GM12878 (cell line): ENCODE data around the gene DOCK1. TPM values are rescaled to one million over a fixed set of nuclear protein-coding genes. Genes with fewer than 3 reads are reported as not detected.

Experiments
- ATAC-seq: fragments of 200-7000 bp; cut with Tn5 transposase; 3 replicates; pipeline ENCODE4 v1.9.1; 2020; ENCODE audit warnings: mild to moderate bottlenecking, moderate library complexity
- BruUV-seq: library from RNA; stranded (reverse); fragments of 400-500 nt; replicated peaks from 2 replicates; lab custom pipeline; 2021; lab: Mats Ljungman, UMichigan
- CTCF ChIA-PET: fragments of 300-600 bp; sonication (Branson Sonifier 250); formaldehyde crosslinking; extraction: SDS; loops from one replicate; lab custom pipeline; 2021; ENCODE audit warnings: inconsistent platforms; lab: Yijun Ruan, JAX
- POLR2A ChIA-PET: fragments of 350-600 bp; formaldehyde crosslinking; extraction: SDS; loops from one replicate; lab custom pipeline; 2021; ENCODE audit warnings: inconsistent platforms; lab: Charles Lee
- RAD21 ChIA-PET: fragments of 300-600 bp; sonication (Branson Sonifier 250); formaldehyde crosslinking; loops from one replicate; lab custom pipeline; 2023; ENCODE audit warnings: antibody characterized with exemption; ENCODE audit not compliant: unreplicated experiment; lab: Charles Lee
- SMC1A ChIA-PET: fragments of 300-600 bp; sonication (Branson Sonifier 250); formaldehyde crosslinking; loops from one replicate; lab custom pipeline; 2023; ENCODE audit not compliant: unreplicated experiment, uncharacterized antibody; lab: Charles Lee
- DNase-seq: peaks from one replicate; pipeline ENCODE4 v3.0.0-alpha.2; 2011; ENCODE audit warnings: low read depth, low spot score
- FAIRE-seq: peaks from 3 replicates; lab custom pipeline; 2011; peaks lifted over from hg19 to GRCh38; lab: Jason Lieb, UNC
- H2AFZ ChIP-seq: 2 replicates; pipeline ENCODE4 v1.6.0; 2011; ENCODE audit warnings: low read depth, low read length, control low read depth; ENCODE audit not compliant: control insufficient read depth
- H3K27ac ChIP-seq: 2 replicates; pipeline ENCODE4 v1.5.1; 2011; ENCODE audit warnings: control low read depth; ENCODE audit not compliant: control insufficient read depth, insufficient read depth
- H3K27me3 ChIP-seq, 2 experiments: replicated peaks in 1 of 2; 2 replicates each; pipeline versions ENCODE4 v1.6.0 to v1.6.1; 2011; ENCODE audit warnings: low read length in 1 of 2; ENCODE audit not compliant: control insufficient read depth in 2 of 2, insufficient read depth in 2 of 2
- H3K36me3 ChIP-seq, 2 experiments: 2 replicates each; pipeline ENCODE4 v1.5.1; 2011; ENCODE audit warnings: low read length in 1 of 2; ENCODE audit not compliant: control insufficient read depth in 2 of 2, insufficient read depth in 2 of 2
- H3K4me1 ChIP-seq: 2 replicates; pipeline ENCODE4 v1.6.1; 2011; ENCODE audit warnings: mild to moderate bottlenecking, low read length, moderate library complexity, mixed read lengths; ENCODE audit not compliant: control insufficient read depth, insufficient read depth
- H3K4me2 ChIP-seq: 2 replicates; pipeline ENCODE4 v1.6.0; 2011; ENCODE audit warnings: control low read depth; ENCODE audit not compliant: control insufficient read depth, insufficient read depth
- H3K4me3 ChIP-seq: fragments of 200-600 bp; sonication (generic); 2 replicates; pipeline ENCODE4 v1.5.1; 2016
- H3K79me2 ChIP-seq: 2 replicates; pipeline ENCODE4 v1.6.0; 2011; ENCODE audit warnings: low read length; ENCODE audit not compliant: control insufficient read depth, insufficient read depth
- H3K9ac ChIP-seq: 2 replicates; pipeline ENCODE4 v1.8.0; 2011; ENCODE audit warnings: low read length, control low read depth, mixed read lengths; ENCODE audit not compliant: control insufficient read depth, insufficient read depth
- H3K9me3 ChIP-seq: replicated peaks from 3 replicates; pipeline ENCODE4 v1.5.1; 2011; ENCODE audit warnings: mild to moderate bottlenecking, low read length; ENCODE audit not compliant: control insufficient read depth, insufficient read depth
- H4K20me1 ChIP-seq: 2 replicates; pipeline ENCODE4 v1.6.0; 2011; ENCODE audit not compliant: control insufficient read depth, insufficient read depth
- ASH2L ChIP-seq: fragments of 300-600, 200-600 bp; sonication (generic); IDR thresholded peaks from 2 replicates; pipeline ENCODE4 v1.6.1; 2017; ENCODE audit warnings: low read depth, mild to moderate bottlenecking, borderline replicate concordance
- CHD2 ChIP-seq: IDR thresholded peaks from 2 replicates; pipeline ENCODE4 v1.6.1; 2011; ENCODE audit warnings: low read depth, low read length, improper control_type of control experiment, borderline replicate concordance
- GABPA ChIP-seq: IDR thresholded peaks from 2 replicates; pipeline ENCODE4 v1.6.1; 2014; ENCODE audit warnings: antibody characterized with exemption, low read depth, mild to moderate bottlenecking, inconsistent platforms
- HDGF ChIP-seq: fragments of 450-650 bp; IDR thresholded peaks from 2 replicates; pipeline ENCODE4 v1.6.1; 2016; ENCODE audit warnings: antibody characterized with exemption
- RB1 ChIP-seq: fragments of 450-650 bp; formaldehyde crosslinking; IDR thresholded peaks from 2 replicates; pipeline ENCODE4 v1.6.1; 2017; ENCODE audit warnings: mild to moderate bottlenecking, borderline replicate concordance
- SP1 ChIP-seq: IDR thresholded peaks from one replicate; pipeline ENCODE4 v1.6.1; 2011; ENCODE audit warnings: low read depth, low read length
- WGBS: methylation state at CpG from one replicate; pipeline ENCODE4 v1.1.6; 2016; ENCODE audit warnings: low lambda C conversion rate; ENCODE audit not compliant: insufficient replicate concordance, insufficient coverage; ENCODE audit errors: missing lambda C conversion rate; 5-methylcytosine and 5-hydroxymethylcytosine counted together
- in situ Hi-C: fragments of 300-500 bp; cut with MboI; formaldehyde crosslinking; loops from 9 replicates; pipeline ENCODE4 v1.14.3; 2018; ENCODE audit warnings: mixed read lengths
- intact Hi-C: fragments of 100-400 bp; cut with micrococcal nuclease; formaldehyde crosslinking; loops from one replicate; pipeline ENCODE4 v1.14.2; 2022; ENCODE audit not compliant: unreplicated experiment
- polyA plus RNA-seq, 11 experiments: library from polyadenylated mRNA; depleted of rRNA in 4 of 11; unstranded in 6 of 11; stranded (reverse) in 5 of 11; fragments of >200 nt; fragmentation: Nextera tagmentation in 4 of 11; fragmentation: Illumina TruSeq in 1 of 11; extraction: Ambion mirVana in 4 of 11; extraction: Trizol in 1 of 11; gene quantifications; 1 replicate in 1 of 11; 2 replicates in 10 of 11; pipeline versions ENCODE4 v1.2.1 to v1.2.3, GENCODE V29; 2011 to 2016; ENCODE audit warnings: inconsistent platforms in 2 of 11, missing spikeins in 2 of 11, low read depth in 1 of 11
- total RNA-seq, 4 experiments: library from RNA; depleted of rRNA in 3 of 4; stranded (reverse); fragments of >200 nt in 3 of 4; fragmentation: Illumina TruSeq in 1 of 4; extraction: Trizol in 1 of 4; gene quantifications; 2 replicates each; pipeline versions ENCODE4 v1.2.1 to v1.2.3, GENCODE V29; 2013 to 2021
- TF ChIP-seq, protein P1 (sequence below): IDR thresholded peaks from 2 replicates; pipeline ENCODE4 v1.6.1; 2011; ENCODE audit warnings: low read depth, low read length, improper control_type of control experiment, borderline replicate concordance

DOCK1 gene
- total and polyA plus RNA-seq, 10 of the 15 experiments (the other 5 are each of a cell fraction or from before 2014, with no cell fraction given) = 0.05 to 0.18 TPM; not detected in 8

DNA sequence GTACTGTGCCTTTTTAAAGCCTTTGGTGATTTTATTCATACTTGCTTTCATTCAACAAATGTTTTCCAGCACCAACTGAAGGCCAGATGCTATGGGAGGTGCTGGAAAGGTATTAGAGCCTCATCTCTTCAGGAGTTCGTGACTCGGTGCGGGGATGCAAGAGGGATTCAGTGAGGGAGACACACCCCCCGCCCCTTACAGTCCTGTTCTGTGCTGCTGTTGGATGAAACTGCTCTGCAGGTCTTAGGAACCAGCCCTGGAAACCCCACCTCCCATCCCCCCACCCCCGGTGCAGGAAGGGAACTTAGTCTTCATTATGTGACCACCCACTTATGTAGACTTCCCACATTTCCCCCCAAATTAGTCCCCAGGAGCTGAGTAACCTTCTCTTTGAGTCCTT lies 180.7 kb downstream of the DOCK1 start:
- ATAC-seq (no peak), FAIRE-seq (no peak), DNase-seq (no peak)
- no peaks in the 10 kb centered on the region for H3K79me2 ChIP-seq
- no peaks in the 10 kb centered on the region for H4K20me1 ChIP-seq
- H2AFZ ChIP-seq = no peak overlapping the region
- no peak overlapping the region for H3K4me3 ChIP-seq
- intact Hi-C loops (no loop called here), in situ Hi-C loops (no loop called here)
- H3K4me1 ChIP-seq = no peaks in the 10 kb centered on the region
- no peak overlapping the region for H3K27ac ChIP-seq
- WGBS = 19% methylated on average over 5 of the region's 5 CpGs
- H3K4me2 ChIP-seq = no peak overlapping the region
- ChIA-PET CTCF (no interaction called here), POLR2A (no interaction called here), SMC1A (no interaction called here), RAD21 (no interaction called here)
- TF ChIP-seq CHD2 (no peak), HDGF (no peak), GABPA (no peak)
- TF ChIP-seq, protein P1, sequence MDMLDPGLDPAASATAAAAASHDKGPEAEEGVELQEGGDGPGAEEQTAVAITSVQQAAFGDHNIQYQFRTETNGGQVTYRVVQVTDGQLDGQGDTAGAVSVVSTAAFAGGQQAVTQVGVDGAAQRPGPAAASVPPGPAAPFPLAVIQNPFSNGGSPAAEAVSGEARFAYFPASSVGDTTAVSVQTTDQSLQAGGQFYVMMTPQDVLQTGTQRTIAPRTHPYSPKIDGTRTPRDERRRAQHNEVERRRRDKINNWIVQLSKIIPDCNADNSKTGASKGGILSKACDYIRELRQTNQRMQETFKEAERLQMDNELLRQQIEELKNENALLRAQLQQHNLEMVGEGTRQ = no peak
- no peak overlapping the region for H3K9ac ChIP-seq
- H3K36me3 ChIP-seq = no peaks in the 10 kb centered on the region
- no peaks in the 10 kb centered on the region; the same call in 2 of the 3 replicates for H3K9me3 ChIP-seq
- BruUV-seq = no TSS peak
- H3K27me3 ChIP-seq = no peaks in the 10 kb centered on the region

DNA sequence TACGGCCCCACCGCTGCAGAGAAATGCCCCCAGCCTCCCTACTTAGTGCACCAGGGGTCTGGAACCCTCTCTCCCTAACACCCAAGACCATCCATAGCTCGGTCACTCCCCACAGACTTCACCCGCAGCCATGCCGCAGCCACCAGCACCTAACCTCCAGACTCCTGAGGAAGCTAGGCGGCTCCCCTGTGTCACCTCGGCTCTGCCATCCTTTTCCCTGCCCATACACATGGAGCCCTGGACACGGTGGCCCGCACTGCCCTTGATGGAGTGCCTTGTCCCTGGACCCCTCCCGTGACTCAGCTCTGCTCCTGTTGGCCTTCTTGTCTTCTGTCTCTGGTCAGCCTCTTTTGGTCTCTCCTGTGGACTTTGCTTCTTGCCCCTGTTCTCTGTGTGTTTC lies 183.7 kb downstream of the DOCK1 start:
- Histone ChIP-seq H3K4me1 (no peaks in the 10 kb centered on the region), H2AFZ (no peak overlapping the region), H3K27me3 (no peaks in the 10 kb centered on the region), H3K79me2 (no peaks in the 10 kb centered on the region), H3K36me3 (no peaks in the 10 kb centered on the region), H3K9me3 (no peaks in the 10 kb centered on the region; the same call in 2 of the 3 replicates), H3K4me2 (no peak overlapping the region), H3K27ac (no peak overlapping the region), H3K9ac (no peak overlapping the region), H4K20me1 (no peaks in the 10 kb centered on the region)
- ChIA-PET POLR2A (no interaction called here), CTCF (no interaction called here)
- in situ Hi-C loops (no loop called here), intact Hi-C loops (no loop called here)
- ATAC-seq = no peak
- WGBS = 30% methylated on average over 10 of the region's 10 CpGs
- DNase-seq = no peak
- no peak for FAIRE-seq
- TF ChIP-seq SP1 = no peak
- no peak for TF ChIP-seq ASH2L
- TF ChIP-seq RB1 = no peak
- TF ChIP-seq, all 136 proteins: peak for 0
- ChIA-PET RAD21 (no interaction called here), SMC1A (no interaction called here)
- no TSS peak for BruUV-seq
- no peak overlapping the region for H3K4me3 ChIP-seq
